GM19397 (cell line): ENCODE results near the gene TTC17.

Source experiments
- ATAC-seq: cut with Tn5 transposase; IDR thresholded peaks from one replicate; pipeline ENCODE4 v1.9.1; 2021; ENCODE audit warnings: mild to moderate bottlenecking, moderate library complexity; ENCODE audit not compliant: unreplicated experiment

TTC17 gene

GRCh38 chr11:43532041-43532440 lies 173.3 kb downstream of the TTC17 start:
- no peak for ATAC-seq

GRCh38 chr11:43537833-43538615 lies 179.3 kb downstream of the TTC17 start:
- ATAC-seq = no peak

- ATAC-seq = no peak
These were observed 183.3 kb downstream of the TTC17 start for GRCh38 chr11:43541993-43542392.

GRCh38 chr11:43542750-43543712 lies 184.3 kb downstream of the TTC17 start:
- no peak for ATAC-seq
